ENCODE data around the gene SLCO4A1.
A peak's percentile ranks its signal among the peaks of the same experiment; 100 is the strongest.

The SLCO4A1 gene

GRCh38 chr20:62607366-62608217 is 34.7 kb upstream of the SLCO4A1 start:
- no peak for DNase-seq

GRCh38 chr20:62608218-62608565 is 34.1 kb upstream of the SLCO4A1 start:
- no peak for DNase-seq

GRCh38 chr20:62609279-62609720 is 33.0 kb upstream of the SLCO4A1 start:
- DNase-seq: no peak

GRCh38 chr20:62609811-62610757 is 32.2 kb upstream of the SLCO4A1 start:
- no peak for DNase-seq

GRCh38 chr20:62611012-62611411 is 31.3 kb upstream of the SLCO4A1 start:
- DNase-seq: no peak

GRCh38 chr20:62611819-62612218 is 30.5 kb upstream of the SLCO4A1 start:
- peak; percentile 36 for DNase-seq

- DNase-seq: no peak
These were observed 28.0 kb upstream of the SLCO4A1 start for GRCh38 chr20:62614085-62614960.

GRCh38 chr20:62614961-62615680 is 27.2 kb upstream of the SLCO4A1 start:
- DNase-seq: no peak

GRCh38 chr20:62615750-62616251 is 26.5 kb upstream of the SLCO4A1 start:
- no peak for DNase-seq

- peak; percentile 64 for DNase-seq
These were observed 25.3 kb upstream of the SLCO4A1 start for GRCh38 chr20:62616728-62617621.

- no peak for DNase-seq
These were observed 24.4 kb upstream of the SLCO4A1 start for GRCh38 chr20:62617711-62618483.

- no peak for DNase-seq
These were observed 23.4 kb upstream of the SLCO4A1 start for GRCh38 chr20:62618611-62619529.

- DNase-seq: no peak
These were observed 21.7 kb upstream of the SLCO4A1 start for GRCh38 chr20:62620625-62621024.

- no peak for DNase-seq
These were observed 20.8 kb upstream of the SLCO4A1 start for GRCh38 chr20:62621251-62622110.

GRCh38 chr20:62622178-62622876 is 20.0 kb upstream of the SLCO4A1 start:
- DNase-seq: no peak

- DNase-seq: no peak
These were observed 19.3 kb upstream of the SLCO4A1 start for GRCh38 chr20:62622877-62623487.
